GM18507 (cell line): ENCODE measurements around the gene POLR2J3.
"Not testable (repeated sequence)": the region's sequence is repeated elsewhere in the genome, so short reads cannot be mapped to it uniquely, and the experiment has no call there.

Experiments used
- DNase-seq: peaks from one replicate; pipeline ENCODE4 v3.0.0; 2011; ENCODE audit warnings: low read depth; ENCODE audit not compliant: insufficient read length; ENCODE audit errors: extremely low spot score
- FAIRE-seq: peaks from 2 replicates; lab custom pipeline; 2011; peaks lifted over from hg19 to GRCh38; lab: Jason Lieb, UNC

Gene POLR2J3

GRCh38 chr7:102592477-102593019 lies 20.2 kb upstream of the POLR2J3 start:
- FAIRE-seq, DNase-seq: not testable (repeated sequence)

DNA sequence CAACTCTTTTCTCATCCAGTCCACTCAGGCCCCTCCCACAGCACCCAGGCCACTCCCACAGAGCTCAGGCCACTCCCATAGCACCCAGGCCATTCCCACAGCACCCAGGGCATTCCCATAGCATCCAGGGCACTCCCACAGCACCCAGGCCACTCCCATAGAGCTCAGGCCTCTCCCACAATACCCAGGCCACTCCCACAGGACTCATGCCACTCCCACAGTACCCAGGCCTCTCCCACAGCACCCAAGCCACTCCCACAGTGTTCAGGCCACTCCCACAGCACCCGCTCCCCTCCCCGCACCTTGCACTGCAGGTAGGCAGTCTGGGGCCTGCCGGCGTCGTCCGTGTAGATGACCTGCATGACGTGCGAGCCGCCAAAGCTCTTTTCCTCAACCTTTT lies 17.5 kb upstream of the POLR2J3 start:
- not testable (repeated sequence) for FAIRE-seq

DNA sequence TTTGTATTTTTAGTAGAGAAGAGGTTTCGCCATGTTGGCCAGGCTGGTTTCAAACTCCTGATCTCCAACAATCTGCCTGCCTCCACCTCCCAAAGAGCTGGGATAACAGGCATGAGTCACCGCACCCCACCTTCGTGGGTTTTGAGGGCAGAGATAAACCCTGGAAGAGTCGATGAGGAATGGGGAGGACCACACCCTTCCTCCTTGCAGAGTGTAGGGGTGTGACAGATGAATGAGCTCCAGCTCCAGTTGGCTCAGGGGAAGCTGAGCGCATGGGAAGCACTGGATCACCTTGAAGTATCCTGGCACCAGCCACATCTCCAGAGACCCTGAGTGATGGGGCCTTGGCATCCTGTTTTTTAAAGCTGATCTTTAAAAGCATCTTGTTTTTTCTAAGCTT lies 11.1 kb upstream of the POLR2J3 start:
- not testable (repeated sequence) for DNase-seq, FAIRE-seq

More for the DNA sequence above, 17.5 kb upstream of the POLR2J3 start:
- not testable (repeated sequence) for DNase-seq

- DNase-seq, FAIRE-seq: not testable (repeated sequence)
Observed at GRCh38 chr7:102581722-102582121, 9.3 kb upstream of the POLR2J3 start.

DNA sequence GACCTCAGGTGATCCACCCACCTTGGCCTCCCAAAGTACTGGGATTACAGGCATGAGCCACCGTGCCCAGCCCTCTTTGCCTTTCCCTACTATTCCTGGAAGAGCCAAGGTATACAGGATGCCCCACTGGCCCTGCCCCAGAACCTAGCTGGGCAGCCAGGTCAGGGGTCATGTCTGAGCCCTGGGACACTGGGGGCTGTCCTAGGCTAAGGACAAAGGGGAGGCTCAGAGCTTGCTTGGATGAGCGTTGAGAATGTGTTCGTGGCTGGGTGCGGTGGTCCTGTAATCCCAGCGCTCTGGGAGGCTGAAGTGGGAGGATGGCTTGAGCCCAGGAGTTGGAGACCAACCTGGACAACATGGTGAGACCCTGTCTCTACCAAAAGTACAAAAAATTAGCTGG lies 6.1 kb upstream of the POLR2J3 start:
- not testable (repeated sequence) for FAIRE-seq, DNase-seq

DNA sequence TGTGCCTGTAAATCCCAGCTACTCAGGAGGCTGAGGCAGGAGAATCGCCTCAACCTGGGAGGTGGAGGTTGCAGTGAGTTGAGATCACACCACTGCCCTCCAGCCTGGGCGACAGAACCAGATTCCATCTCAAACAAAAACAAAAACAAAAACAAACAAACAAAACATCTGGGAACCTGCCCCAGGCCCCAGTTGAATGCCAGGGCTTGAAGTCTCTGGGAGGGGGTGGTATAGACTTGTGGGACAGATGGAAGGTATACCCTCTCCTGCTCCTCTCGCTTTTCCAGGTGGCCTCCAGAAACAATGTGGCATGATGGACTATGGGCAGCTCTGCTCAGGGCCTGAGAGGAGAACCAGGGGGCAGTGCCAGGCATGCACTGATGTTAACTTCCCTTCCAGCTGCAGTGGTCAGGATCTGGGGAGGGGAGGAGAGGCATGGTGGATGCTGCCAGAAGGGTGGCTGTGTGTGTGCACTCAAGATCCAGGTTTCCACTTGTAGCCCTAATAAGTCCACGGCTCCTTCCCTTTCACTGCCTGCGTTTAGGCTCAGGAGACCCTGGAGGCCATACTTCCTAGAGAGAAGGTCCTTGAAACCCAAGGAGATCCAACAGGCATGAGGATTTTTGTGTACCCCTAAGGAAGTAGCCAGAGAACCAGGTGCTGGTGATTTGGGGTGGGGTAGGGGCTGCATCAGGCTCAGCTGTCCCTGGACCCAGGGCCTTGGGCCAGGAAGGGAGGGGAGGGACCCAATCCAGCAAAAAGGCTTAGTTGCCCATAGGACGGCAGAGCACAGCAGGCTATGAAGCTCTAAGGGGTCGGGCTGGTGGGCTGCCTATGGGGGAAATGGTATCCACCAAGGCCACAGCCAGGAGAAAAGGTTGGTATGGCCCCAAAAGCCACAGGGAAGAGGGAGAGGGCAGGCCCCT lies 5.2 kb upstream of the POLR2J3 start:
- FAIRE-seq, result not testable (repeated sequence)

DNA sequence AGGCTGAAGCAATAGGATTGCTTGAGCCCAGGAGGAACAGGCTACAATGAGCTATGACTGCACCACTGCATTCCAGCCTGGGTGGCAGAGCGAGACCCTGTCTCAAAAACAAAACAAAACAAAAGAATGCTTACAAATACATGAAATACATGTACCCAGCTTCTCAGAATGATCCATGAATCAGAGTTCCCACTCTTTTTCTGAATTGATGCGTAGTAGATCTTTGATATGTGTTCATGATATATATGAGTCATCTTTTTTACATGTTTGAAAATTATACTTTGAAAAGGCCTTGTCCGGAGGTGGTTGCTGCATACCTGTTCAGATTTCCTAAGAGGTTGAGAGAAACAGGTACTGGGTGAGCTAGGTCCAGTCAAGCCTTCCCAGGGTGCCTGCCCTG lies 4.0 kb upstream of the POLR2J3 start:
- not testable (repeated sequence) for FAIRE-seq, DNase-seq

More for the DNA sequence above, 5.2 kb upstream of the POLR2J3 start:
- DNase-seq, result not testable (repeated sequence)

DNA sequence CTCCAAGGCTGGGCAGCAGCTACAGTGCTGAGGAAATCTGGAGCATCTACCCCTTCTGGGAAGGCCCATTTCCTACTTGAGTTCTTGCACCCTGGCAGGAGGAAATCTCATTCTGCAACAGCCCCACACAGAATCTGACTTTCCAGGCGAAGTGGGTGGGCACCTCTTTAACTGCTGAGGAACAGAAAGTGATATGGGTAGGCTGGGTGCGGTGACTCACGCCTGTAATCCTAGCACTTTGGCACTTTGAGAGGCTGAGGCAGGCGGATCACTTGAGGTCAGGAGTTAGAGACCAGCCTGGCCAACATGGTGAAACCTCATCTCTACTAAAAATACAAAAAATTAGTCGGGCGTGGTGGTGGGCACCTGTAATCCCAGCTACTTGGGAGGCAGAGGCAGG lies 2.2 kb upstream of the POLR2J3 start:
- not testable (repeated sequence) for DNase-seq, FAIRE-seq

DNA sequence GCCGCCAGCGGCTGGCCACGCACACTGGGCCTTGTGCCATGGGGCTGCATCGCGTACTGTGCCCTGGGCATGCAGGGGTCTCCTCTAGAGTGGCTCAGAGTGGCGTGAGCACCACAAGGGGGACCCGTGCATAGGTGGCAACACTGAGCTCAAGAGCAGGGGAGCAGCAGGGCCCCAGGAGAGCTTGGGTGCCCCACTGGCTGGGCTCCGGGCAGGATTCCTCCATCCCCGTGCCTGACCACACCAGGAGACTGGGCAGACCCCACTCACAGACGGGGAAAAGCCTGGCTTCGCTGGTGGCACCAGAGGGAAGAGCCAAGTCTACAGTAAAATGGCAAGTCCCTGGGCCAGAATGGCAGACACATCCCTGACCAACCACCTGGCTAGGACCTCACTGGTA lies 3.8 kb downstream of the POLR2J3 start:
- FAIRE-seq, DNase-seq: not testable (repeated sequence)

GRCh38 chr7:102550808-102551422 lies 21.5 kb downstream of the POLR2J3 start, which contains the start of gene SPDYE2:
SPDYE2 (plus strand) TSS chr7:102551226; CDS start chr7:102553256, 2,030 bp downstream.
- DNase-seq, FAIRE-seq: not testable (repeated sequence)

DNA sequence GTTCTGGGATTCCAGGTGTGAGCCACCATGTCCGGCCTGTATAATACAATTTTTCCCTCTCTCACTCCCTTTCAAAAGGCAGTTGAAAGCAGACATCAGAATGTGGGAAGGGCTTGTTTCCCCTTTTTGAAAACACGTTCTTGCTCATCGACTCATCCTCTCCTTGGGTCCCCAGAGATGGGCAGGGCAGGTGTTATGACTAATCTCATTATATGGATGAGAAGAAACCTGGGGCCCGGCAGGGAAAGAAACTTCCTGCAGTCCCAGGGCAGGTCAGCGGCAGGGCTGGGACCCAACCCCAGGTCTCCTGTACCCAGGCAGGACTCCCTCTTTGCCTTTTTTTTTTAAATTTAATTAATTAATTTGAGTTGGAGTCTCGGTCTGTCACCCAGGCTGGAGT lies 26.0 kb downstream of the POLR2J3 start:
- DNase-seq, FAIRE-seq: not testable (repeated sequence)

GRCh38 chr7:102545288-102545687 lies 27.1 kb downstream of the POLR2J3 start:
- not testable (repeated sequence) for FAIRE-seq, DNase-seq

DNA sequence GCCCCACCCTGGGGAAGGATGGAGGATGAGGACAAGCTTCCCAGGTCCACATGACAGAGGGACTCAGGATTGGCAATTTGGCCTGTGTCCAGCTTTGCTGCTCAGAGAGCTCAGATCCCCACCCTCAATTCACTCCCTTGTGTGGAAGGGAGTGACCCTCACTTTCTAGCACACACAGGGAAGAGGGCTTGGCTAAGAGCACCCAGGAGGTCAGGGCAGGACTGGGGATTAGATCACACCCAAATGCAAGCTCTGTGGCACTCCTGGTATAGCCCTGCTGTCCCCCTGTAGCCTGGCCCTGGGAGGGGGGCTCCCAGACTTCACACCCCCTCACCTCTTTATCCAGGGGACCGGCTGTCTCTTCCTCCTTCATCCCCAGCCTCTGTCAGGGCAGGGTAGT lies 28.0 kb downstream of the POLR2J3 start:
- not testable (repeated sequence) for DNase-seq, FAIRE-seq

- not testable (repeated sequence) for FAIRE-seq, DNase-seq
Observed at GRCh38 chr7:102543596-102543995, 28.8 kb downstream of the POLR2J3 start, which contains the start of gene UPK3BL2. UPK3BL2 (minus strand) TSS chr7:102543696; CDS start chr7:102543636, 60 bp downstream.

GRCh38 chr7:102542771-102543170 lies 29.6 kb downstream of the POLR2J3 start:
- not testable (repeated sequence) for DNase-seq, FAIRE-seq

GRCh38 chr7:102542083-102542482 lies 30.3 kb downstream of the POLR2J3 start:
- DNase-seq, FAIRE-seq: not testable (repeated sequence)

DNA sequence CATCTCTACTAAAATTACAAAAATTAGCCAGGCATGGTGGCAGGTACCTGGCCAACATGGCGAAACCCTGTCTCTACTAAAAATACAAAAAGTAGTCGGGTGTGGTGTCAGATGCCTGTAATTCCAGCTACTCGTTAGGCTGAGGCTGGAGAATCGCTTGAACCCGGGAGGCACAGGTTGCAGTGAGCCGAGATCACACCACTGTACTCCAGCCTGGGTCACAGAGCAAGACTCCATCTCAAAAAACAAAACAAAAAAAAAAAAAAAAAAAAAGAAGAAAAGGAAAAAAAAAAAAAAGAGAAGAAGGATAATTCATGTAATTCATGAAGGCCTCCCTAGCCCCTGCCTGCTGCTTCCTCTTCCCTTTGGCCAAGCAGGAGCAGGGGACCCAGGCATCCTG lies 31.8 kb downstream of the POLR2J3 start:
- FAIRE-seq, DNase-seq: not testable (repeated sequence)

GRCh38 chr7:102535062-102535615 lies 37.2 kb downstream of the POLR2J3 start:
- not testable (repeated sequence) for DNase-seq, FAIRE-seq

DNA sequence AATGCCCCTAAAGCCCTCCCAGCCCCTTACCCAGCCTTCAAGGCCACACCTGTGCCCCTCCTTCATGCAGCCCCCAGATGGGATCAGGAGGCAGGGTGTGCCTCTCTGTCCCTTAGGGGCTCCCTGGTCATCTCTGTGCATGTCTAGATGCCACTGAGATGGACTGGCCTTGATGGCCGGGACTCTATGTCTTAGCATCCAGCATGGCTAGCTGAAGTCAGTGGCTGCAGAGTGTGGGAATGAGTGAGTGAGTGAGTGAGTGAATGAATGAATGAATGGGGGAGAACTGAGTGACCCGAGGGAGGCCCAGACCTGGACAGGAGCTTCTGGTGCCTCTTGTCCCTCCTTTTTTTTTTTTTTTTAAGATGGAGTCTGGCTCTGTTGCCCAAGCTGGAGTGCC lies 40.3 kb downstream of the POLR2J3 start:
- not testable (repeated sequence) for DNase-seq, FAIRE-seq
